Breast epithelium (tissue), 4 donors: Measurements from ENCODE around the gene FAM83E. TPM values are rescaled to one million over a fixed set of nuclear protein-coding genes. Genes with fewer than 3 reads are reported as not detected.
"Not testable (repeated sequence)": the region's sequence is repeated elsewhere in the genome, so short reads cannot be mapped to it uniquely, and the experiment has no call there.

Source experiments
- DNase-seq, 2 donors: peaks; one replicate each; pipeline ENCODE4 v3.0.0-alpha.2; 2019; ENCODE audit warnings: low spot score in 2 of 2
- H3K27ac ChIP-seq, 2 donors: fragments of 200-600 bp; sonication (generic) in 1 of 2; one replicate each; pipeline ENCODE4 v1.5.1; 2016 to 2019; ENCODE audit warnings: mild to moderate bottlenecking in 1 of 2
- H3K27me3 ChIP-seq, 2 donors: fragments of 200-600 bp; sonication (generic) in 1 of 2; one replicate each; pipeline versions ENCODE4 v1.5.1 to v1.6.0; 2017 to 2019; ENCODE audit warnings: control low read depth in 1 of 2, mild to moderate bottlenecking in 1 of 2
- H3K36me3 ChIP-seq: fragments of 200-600 bp; one replicate; pipeline ENCODE4 v1.5.1; 2019
- H3K4me1 ChIP-seq, 2 donors: fragments of 200-600 bp; sonication (generic); one replicate each; pipeline ENCODE4 v1.5.1; 2016 to 2019; ENCODE audit warnings: control low read depth in 1 of 2
- H3K4me3 ChIP-seq, 3 donors: fragments of 200-600 bp; sonication (generic); 1 replicate in 2 of 3; 2 replicates in 1 of 3; pipeline ENCODE4 v1.5.1; 2016 to 2019; ENCODE audit warnings: mild to moderate bottlenecking in 3 of 3, moderate library complexity in 2 of 3
- H3K9me3 ChIP-seq, 2 donors: fragments of 200-600 bp; sonication (generic) in 1 of 2; one replicate each; pipeline ENCODE4 v1.5.1; 2016 to 2019; ENCODE audit warnings: control low read depth in 1 of 2
- CTCF ChIP-seq, 3 donors: fragments of 450-650 bp; IDR thresholded peaks; one replicate each; pipeline ENCODE4 v1.5.1; 2016 to 2017; ENCODE audit warnings: antibody characterized with exemption in 3 of 3, mild to moderate bottlenecking in 3 of 3, moderate library complexity in 3 of 3
- POLR2A ChIP-seq: fragments of 450-650 bp; IDR thresholded peaks from one replicate; pipeline ENCODE4 v1.6.1; 2016; ENCODE audit warnings: antibody characterized with exemption, mild to moderate bottlenecking, moderate library complexity
- POLR2AphosphoS5 ChIP-seq, 3 donors: sonication (generic); formaldehyde crosslinking; IDR thresholded peaks; one replicate each; pipeline ENCODE4 v1.6.1; 2017; ENCODE audit warnings: antibody characterized with exemption in 3 of 3
- intact Hi-C: fragments of 100-400 bp; cut with DNase I; formaldehyde crosslinking; loops from one replicate; pipeline ENCODE4 v1.15.1; 2023; ENCODE audit warnings: low total_unique reads
- total RNA-seq, 3 donors: library from RNA; depleted of rRNA; stranded (reverse); fragments of >200 nt; gene quantifications; one replicate each; pipeline ENCODE4 v1.1.0, GENCODE V29; 2016

FAM83E gene
- total RNA-seq, 3 donors from 2014 or later, result 3.3 to 5.6 TPM; not detected in 1

- no peak for DNase-seq
- TF ChIP-seq CTCF (IDR thresholded peaks at IDR 0.05), result no peak
- TF ChIP-seq POLR2AphosphoS5 (IDR thresholded peaks at IDR 0.05), result no peak
- TF ChIP-seq POLR2A, result no peak
- H3K4me1 ChIP-seq, result no peaks in the 10 kb centered on the region
- H3K9me3 ChIP-seq, result no peaks in the 10 kb centered on the region
- no peak overlapping the region for H3K27ac ChIP-seq
- no peaks in the 10 kb centered on the region for H3K36me3 ChIP-seq
- intact Hi-C loops, result no loop called here
- no peaks in the 10 kb centered on the region for H3K27me3 ChIP-seq
- H3K4me3 ChIP-seq, result no peak overlapping the region
Measured at GRCh38 chr19:48658483-48658882, 43.6 kb upstream of the FAM83E start.

GRCh38 chr19:48657828-48658227, 43.0 kb upstream of the FAM83E start:
- H3K9me3 ChIP-seq, H3K4me1 ChIP-seq, DNase-seq, H3K27ac ChIP-seq, H3K4me3 ChIP-seq, H3K36me3 ChIP-seq, intact Hi-C loops, H3K27me3 ChIP-seq: not testable (repeated sequence)

- Histone ChIP-seq H3K4me3 (no peak overlapping the region), H3K4me1 (no peaks in the 10 kb centered on the region), H3K27ac (no peak overlapping the region), H3K36me3 (no peaks in the 10 kb centered on the region), H3K9me3 (no peaks in the 10 kb centered on the region), H3K27me3 (no peaks in the 10 kb centered on the region)
- no peak for TF ChIP-seq POLR2A
- no peak for TF ChIP-seq CTCF (IDR thresholded peaks at IDR 0.05)
- no peak for TF ChIP-seq POLR2AphosphoS5 (IDR thresholded peaks at IDR 0.05)
- DNase-seq, result no peak
- intact Hi-C loops, result no loop called here
Measured at GRCh38 chr19:48656840-48657474, 42.1 kb upstream of the FAM83E start.

GRCh38 chr19:48654299-48655059, 39.6 kb upstream of the FAM83E start:
- intact Hi-C loops, result no loop called here
- H3K9me3 ChIP-seq, result no peaks in the 10 kb centered on the region
- TF ChIP-seq POLR2AphosphoS5 (IDR thresholded peaks at IDR 0.05) (no peak), CTCF (IDR thresholded peaks at IDR 0.05) (no peak), POLR2A (no peak)
- H3K36me3 ChIP-seq, result no peaks in the 10 kb centered on the region
- no peak overlapping the region for H3K27ac ChIP-seq
- H3K27me3 ChIP-seq, result no peaks in the 10 kb centered on the region
- H3K4me1 ChIP-seq, result no peaks in the 10 kb centered on the region
- no peak for DNase-seq
- H3K4me3 ChIP-seq, result no peak overlapping the region

- no peak for DNase-seq
- intact Hi-C loops, result no loop called here
- Histone ChIP-seq H3K27me3 (no peaks in the 10 kb centered on the region), H3K36me3 (no peaks in the 10 kb centered on the region), H3K4me3 (no peak overlapping the region), H3K4me1 (no peaks in the 10 kb centered on the region), H3K27ac (no peak overlapping the region), H3K9me3 (no peaks in the 10 kb centered on the region)
- TF ChIP-seq POLR2A, result no peak
- no peak for TF ChIP-seq CTCF (IDR thresholded peaks at IDR 0.05)
- TF ChIP-seq POLR2AphosphoS5 (IDR thresholded peaks at IDR 0.05), result no peak
Measured at GRCh38 chr19:48651683-48652048, 36.8 kb upstream of the FAM83E start.
